GM10266 (cell line): Measurements from ENCODE around the gene AGPAT4.

ENCODE experiments used
- DNase-seq: peaks from one replicate; pipeline ENCODE4 v3.0.0; 2012; ENCODE audit errors: extremely low spot score
- CTCF ChIP-seq: IDR thresholded peaks from 2 replicates; pipeline ENCODE4 v1.5.1; 2012; ENCODE audit warnings: mild to moderate bottlenecking, low read depth; ENCODE audit not compliant: control insufficient read depth, insufficient read depth; ENCODE audit errors: missing control alignments

AGPAT4 gene

GRCh38 chr6:161115468-161115867 is 158.4 kb downstream of the AGPAT4 start:
- no peak for DNase-seq
- no peak for TF ChIP-seq CTCF

- DNase-seq = no peak
- TF ChIP-seq CTCF = no peak
Measured at GRCh38 chr6:161111261-161111660, 162.6 kb downstream of the AGPAT4 start.

- DNase-seq = no peak
- TF ChIP-seq CTCF = no peak
Measured at GRCh38 chr6:161110028-161110779, 163.7 kb downstream of the AGPAT4 start.

GRCh38 chr6:161109366-161109765 is 164.5 kb downstream of the AGPAT4 start:
- DNase-seq = no peak
- no peak for TF ChIP-seq CTCF

- no peak for DNase-seq
- no peak for TF ChIP-seq CTCF
Measured at GRCh38 chr6:161108916-161109315, 164.9 kb downstream of the AGPAT4 start.

GRCh38 chr6:161107779-161108730 is 165.8 kb downstream of the AGPAT4 start:
- no peak for TF ChIP-seq CTCF

More at GRCh38 chr6:161107779-161108730, 165.8 kb downstream of the AGPAT4 start:
- no peak for DNase-seq
